ENCODE data around the gene DUSP10.

Gene DUSP10

DNA sequence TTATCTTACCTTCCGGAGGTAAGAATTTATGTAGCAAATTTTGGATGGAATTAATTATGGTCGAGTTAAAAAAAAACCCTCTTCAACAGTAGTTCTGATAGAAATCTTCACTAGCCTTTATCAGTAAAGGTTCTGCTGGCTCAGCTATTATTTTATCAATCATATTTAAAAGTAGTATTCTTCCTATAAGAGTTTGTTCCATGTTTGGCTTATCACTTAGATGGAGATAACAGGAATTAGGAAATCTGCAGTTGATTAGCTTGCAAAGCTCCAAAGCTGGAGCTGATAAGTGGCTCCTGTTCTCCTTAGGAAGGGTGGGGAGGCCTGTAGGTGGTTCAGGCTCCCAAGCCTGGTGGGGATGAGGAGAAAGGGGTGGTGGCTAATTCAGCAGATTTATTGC lies 31.5 kb upstream of the DUSP10 start:
- no peak for TF ChIP-seq CTCF (conservative IDR thresholded peaks at IDR 0.05; ENCODE audit: low read depth, low read length)

DNA sequence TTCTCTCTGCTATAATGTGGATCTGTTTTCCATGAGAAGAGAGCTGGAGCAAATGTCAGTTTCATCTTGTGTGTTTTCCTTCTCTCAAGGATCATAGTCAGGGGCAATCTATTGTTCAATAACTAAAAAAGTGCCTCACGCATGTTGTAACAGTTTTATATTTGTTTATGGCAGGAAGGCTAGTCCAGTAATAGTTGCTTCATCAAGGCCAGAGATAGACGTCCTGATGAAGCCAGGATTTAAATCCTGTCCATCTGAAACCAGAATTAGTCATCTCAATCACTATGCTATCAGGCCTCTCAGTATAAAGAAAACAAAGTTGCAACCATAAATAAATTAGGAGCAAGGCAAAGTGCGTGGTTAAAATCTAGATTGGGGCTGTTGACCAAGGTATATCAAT lies 30.2 kb upstream of the DUSP10 start:
- no peak overlapping the region for H3K27ac ChIP-seq
- H3K4me3 ChIP-seq (IDR thresholded peaks at IDR 0.05; ENCODE audit: insufficient read depth, low read depth, low read length) = no peak overlapping the region
- H3K4me2 ChIP-seq = no peak overlapping the region
- no peaks in the 10 kb centered on the region for H4K20me1 ChIP-seq (ENCODE audit: insufficient read depth)
- H3K36me3 ChIP-seq (ENCODE audit: insufficient read depth) = no peaks in the 10 kb centered on the region
- H3K4me1 ChIP-seq (ENCODE audit: low read depth, poor library complexity, severe bottlenecking) = peaks cover 6% of the 10 kb centered on the region
- H3K79me2 ChIP-seq (ENCODE audit: insufficient read depth, low read depth) = no peaks in the 10 kb centered on the region
- TF ChIP-seq CTCF (conservative IDR thresholded peaks at IDR 0.05; ENCODE audit: low read depth, low read length) = no peak
- no peak overlapping the region for H3K9ac ChIP-seq
- H3K27me3 ChIP-seq (ENCODE audit: insufficient read depth, low read depth) = no peaks in the 10 kb centered on the region; the same call in 1 of the 2 replicates
- no peak overlapping the region for H2AFZ ChIP-seq (ENCODE audit: low read depth)

More for the DNA sequence above, 31.5 kb upstream of the DUSP10 start:
- H3K4me2 ChIP-seq = no peak overlapping the region
- no peaks in the 10 kb centered on the region for H4K20me1 ChIP-seq (ENCODE audit: insufficient read depth)
- H3K27ac ChIP-seq = no peak overlapping the region
- no peak overlapping the region for H3K9ac ChIP-seq
- H3K79me2 ChIP-seq (ENCODE audit: insufficient read depth, low read depth) = no peaks in the 10 kb centered on the region
- no peaks in the 10 kb centered on the region; the same call in 1 of the 2 replicates for H3K27me3 ChIP-seq (ENCODE audit: insufficient read depth, low read depth)
- peaks cover 19% of the 10 kb centered on the region for H3K4me1 ChIP-seq (ENCODE audit: low read depth, poor library complexity, severe bottlenecking)
- no peak overlapping the region for H2AFZ ChIP-seq (ENCODE audit: low read depth)
- no peak overlapping the region for H3K4me3 ChIP-seq (IDR thresholded peaks at IDR 0.05; ENCODE audit: insufficient read depth, low read depth, low read length)
- H3K36me3 ChIP-seq (ENCODE audit: insufficient read depth) = no peaks in the 10 kb centered on the region

- TF ChIP-seq CTCF (conservative IDR thresholded peaks at IDR 0.05; ENCODE audit: low read depth, low read length) = no peak
- Histone ChIP-seq H3K4me3 (IDR thresholded peaks at IDR 0.05; ENCODE audit: insufficient read depth, low read depth, low read length) (no peak overlapping the region), H3K27ac (no peak overlapping the region), H3K36me3 (ENCODE audit: insufficient read depth) (no peaks in the 10 kb centered on the region), H4K20me1 (ENCODE audit: insufficient read depth) (no peaks in the 10 kb centered on the region), H3K79me2 (ENCODE audit: insufficient read depth, low read depth) (no peaks in the 10 kb centered on the region), H2AFZ (ENCODE audit: low read depth) (no peak overlapping the region), H3K4me2 (no peak overlapping the region), H3K4me1 (ENCODE audit: low read depth, poor library complexity, severe bottlenecking) (peaks cover 9% of the 10 kb centered on the region), H3K27me3 (ENCODE audit: insufficient read depth, low read depth) (no peaks in the 10 kb centered on the region), H3K9ac (no peak overlapping the region)
Measured at GRCh38 chr1:221768444-221769066, 26.7 kb upstream of the DUSP10 start.

GRCh38 chr1:221766210-221766609 lies 24.3 kb upstream of the DUSP10 start:
- H3K9ac ChIP-seq = no peak overlapping the region
- H2AFZ ChIP-seq (ENCODE audit: low read depth) = no peak overlapping the region

More at GRCh38 chr1:221766210-221766609, 24.3 kb upstream of the DUSP10 start:
- Histone ChIP-seq H3K4me3 (IDR thresholded peaks at IDR 0.05; ENCODE audit: insufficient read depth, low read depth, low read length) (no peak overlapping the region), H3K4me1 (ENCODE audit: low read depth, poor library complexity, severe bottlenecking) (peaks cover 16% of the 10 kb centered on the region), H3K36me3 (ENCODE audit: insufficient read depth) (no peaks in the 10 kb centered on the region), H3K27me3 (ENCODE audit: insufficient read depth, low read depth) (no peaks in the 10 kb centered on the region), H3K4me2 (peak overlapping the region; percentile 44), H4K20me1 (ENCODE audit: insufficient read depth) (no peaks in the 10 kb centered on the region), H3K27ac (no peak overlapping the region), H3K79me2 (ENCODE audit: insufficient read depth, low read depth) (no peaks in the 10 kb centered on the region)
- no peak for TF ChIP-seq CTCF (conservative IDR thresholded peaks at IDR 0.05; ENCODE audit: low read depth, low read length)
